COLO668 (cell line): ENCODE measurements around the gene PLPP3.

Source experiments
- DNase-seq: peaks from one replicate; lab custom pipeline; 2025; ENCODE audit not compliant: unreplicated experiment; lab: John Stamatoyannopoulos, UW

The PLPP3 gene

GRCh38 chr1:56548571-56548970 lies 30.8 kb downstream of the PLPP3 start:
- no peak for DNase-seq

- peak; percentile 52 for DNase-seq
Observed at GRCh38 chr1:56547977-56548376, 31.4 kb downstream of the PLPP3 start.

GRCh38 chr1:56547473-56547872 lies 31.9 kb downstream of the PLPP3 start:
- DNase-seq, result no peak

GRCh38 chr1:56545711-56546110 lies 33.7 kb downstream of the PLPP3 start:
- DNase-seq, result no peak

- no peak for DNase-seq
Observed at GRCh38 chr1:56543783-56544612, 35.4 kb downstream of the PLPP3 start.

GRCh38 chr1:56542651-56543050 lies 36.7 kb downstream of the PLPP3 start:
- DNase-seq, result no peak

DNA sequence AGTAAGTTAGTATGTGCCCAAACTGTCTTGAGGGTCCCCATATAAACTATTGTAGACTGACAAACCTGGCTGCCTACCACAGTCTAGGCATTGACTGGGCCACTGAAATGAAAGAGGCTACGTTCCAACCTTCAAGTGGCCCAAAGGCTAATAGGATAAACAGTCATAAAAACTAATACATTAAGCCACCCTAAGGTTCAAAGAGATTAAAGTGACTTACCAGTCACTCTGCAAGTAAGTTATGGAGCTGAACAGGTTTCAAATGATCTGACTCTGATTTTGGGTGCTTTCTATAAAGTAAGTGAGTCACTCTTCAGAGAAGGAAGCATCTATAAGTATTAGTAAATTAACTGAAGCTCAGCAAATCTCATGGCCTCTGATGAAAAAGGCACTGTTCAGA lies 38.0 kb downstream of the PLPP3 start:
- DNase-seq, result no peak

DNA sequence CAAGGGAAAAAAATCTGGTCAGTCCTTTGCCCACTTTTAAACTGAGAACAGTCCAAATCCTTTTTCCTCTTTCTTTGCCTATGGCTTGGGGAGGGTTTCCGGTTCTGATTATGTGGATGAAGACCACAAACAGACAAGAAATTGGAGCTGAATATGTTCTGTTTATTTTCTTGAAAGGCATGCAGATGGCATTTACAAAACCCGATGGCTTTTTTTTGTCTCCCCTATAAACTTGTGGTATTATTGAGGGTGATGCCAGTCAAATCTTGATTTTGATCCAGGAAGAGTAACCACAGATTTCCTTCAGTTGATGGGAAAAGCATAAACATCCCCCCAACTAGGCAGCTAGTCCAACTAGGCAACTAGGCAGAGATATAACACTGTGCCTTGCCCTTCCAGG lies 38.9 kb downstream of the PLPP3 start:
- no peak for DNase-seq

DNA sequence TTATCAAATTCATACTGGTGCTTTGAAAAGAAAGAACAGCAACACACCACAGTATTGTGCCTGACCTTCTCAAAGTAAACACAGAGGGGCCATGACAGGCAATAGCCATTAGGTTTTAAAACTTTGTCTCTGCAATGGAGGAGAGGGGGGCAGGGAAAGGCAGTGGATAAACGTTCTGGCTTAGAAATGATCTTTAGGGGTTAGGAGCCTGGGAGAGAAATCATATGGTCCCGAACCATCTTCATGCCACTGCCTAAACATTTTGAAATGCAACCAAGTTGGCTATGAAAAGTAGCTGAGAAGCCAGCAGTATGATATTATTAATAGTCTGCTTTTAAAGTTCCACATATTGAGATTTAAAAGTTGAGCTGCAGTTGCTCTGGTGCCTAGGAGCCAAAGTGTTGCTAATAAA lies 39.8 kb downstream of the PLPP3 start:
- no peak for DNase-seq

DNA sequence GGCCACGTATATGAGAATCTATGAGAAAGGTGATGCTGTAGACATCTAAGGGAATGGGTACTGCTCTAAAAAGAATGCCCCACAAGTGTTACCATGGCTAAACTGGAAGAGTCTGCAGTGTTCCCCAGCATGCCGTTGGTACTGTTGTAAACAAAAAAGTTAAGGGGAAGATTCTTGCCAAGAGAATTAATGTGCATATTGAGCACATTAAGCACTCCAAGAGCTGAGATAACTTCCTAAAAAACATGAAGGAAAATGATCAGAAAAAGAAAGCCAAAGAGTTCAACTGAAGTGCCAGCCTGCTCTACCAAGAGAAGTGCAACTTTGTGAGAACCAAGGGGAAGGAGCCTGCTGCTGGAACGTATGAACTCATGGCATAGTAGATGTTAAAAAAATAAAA lies 40.8 kb downstream of the PLPP3 start:
- DNase-seq, result no peak

- DNase-seq, result no peak
Observed at GRCh38 chr1:56537660-56538059, 41.7 kb downstream of the PLPP3 start.

GRCh38 chr1:56535939-56536338 lies 43.4 kb downstream of the PLPP3 start:
- DNase-seq, result peak; percentile 76

DNA sequence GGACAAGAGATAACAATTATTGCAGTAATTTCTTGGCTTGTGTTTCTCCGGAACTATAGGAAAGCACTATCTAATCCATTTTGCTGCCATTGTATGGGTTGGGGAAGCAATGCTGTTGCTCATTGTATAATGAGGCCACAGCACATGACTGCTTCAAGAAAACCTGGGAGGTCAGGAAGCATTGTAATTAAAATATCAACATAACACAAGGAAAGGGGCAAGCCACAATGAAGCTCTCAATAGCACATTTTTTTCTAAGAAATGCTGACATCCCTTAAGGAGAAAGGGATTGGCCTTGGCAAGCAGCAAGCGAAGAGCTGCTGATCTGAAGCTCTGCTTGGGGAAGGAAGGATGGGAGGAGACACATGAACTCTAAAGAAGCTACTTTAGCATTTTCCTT lies 44.0 kb downstream of the PLPP3 start:
- DNase-seq, result no peak

- no peak for DNase-seq
Observed at GRCh38 chr1:56534130-56534651, 45.2 kb downstream of the PLPP3 start.

- no peak for DNase-seq
Observed at GRCh38 chr1:56533621-56534020, 45.7 kb downstream of the PLPP3 start.

DNA sequence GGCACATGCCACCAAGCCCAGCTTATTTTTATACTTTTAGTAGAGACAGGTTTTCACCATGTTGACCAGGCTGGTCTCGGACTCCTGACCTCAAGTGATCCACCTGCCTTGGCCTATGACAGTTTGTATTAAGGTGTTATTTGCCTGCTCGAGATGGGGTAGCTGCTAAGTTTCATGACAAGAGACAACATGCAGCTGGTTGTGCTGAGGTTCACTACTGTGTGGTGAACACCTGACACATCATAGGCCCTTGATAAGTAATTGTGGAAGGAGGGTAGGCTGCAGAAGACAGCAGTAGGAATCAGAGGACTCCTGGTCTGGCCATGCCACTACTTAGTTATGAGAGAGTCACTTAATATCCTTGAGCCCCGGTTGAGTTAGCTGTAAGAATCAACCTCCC lies 46.2 kb downstream of the PLPP3 start:
- no peak for DNase-seq

- DNase-seq, result no peak
Observed at GRCh38 chr1:56532350-56532683, 47.0 kb downstream of the PLPP3 start.

DNA sequence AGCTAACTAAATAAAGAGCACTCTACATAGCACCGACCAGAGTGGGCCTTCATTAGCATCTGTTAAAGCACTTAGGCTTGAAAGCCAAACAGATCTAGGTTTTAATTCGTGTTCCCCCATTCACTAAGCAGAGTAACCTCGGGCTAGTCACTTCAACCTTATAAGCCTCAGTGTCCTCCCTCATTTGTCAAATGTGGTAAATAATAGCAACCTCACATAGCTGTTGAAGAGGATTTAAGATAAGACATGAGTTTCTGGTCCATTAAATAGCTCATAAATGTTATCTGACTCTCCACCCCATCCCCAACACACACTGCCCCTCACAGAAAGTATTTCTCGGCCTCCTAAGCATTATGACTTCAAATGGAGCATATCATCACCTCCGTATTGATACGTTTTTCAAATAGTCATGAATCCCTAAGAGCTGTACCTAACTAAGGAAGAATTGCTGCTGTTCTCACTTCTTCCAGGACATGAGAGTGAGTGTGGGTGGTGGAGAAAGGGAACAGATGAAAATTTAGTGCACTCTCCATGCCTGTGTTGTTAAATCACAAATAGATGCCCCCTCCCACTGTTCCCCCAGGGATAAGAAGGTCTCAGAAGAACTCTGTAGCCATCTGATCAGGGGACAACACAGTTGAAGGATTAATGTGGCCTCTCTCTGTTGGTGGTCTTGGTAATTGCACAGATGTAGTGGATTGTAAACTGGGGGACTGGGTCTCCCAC lies 47.6 kb downstream of the PLPP3 start:
- no peak for DNase-seq

- DNase-seq, result no peak
Observed at GRCh38 chr1:56529801-56530200, 49.6 kb downstream of the PLPP3 start.

GRCh38 chr1:56527548-56528302 lies 51.6 kb downstream of the PLPP3 start:
- DNase-seq, result peak; percentile 56

DNA sequence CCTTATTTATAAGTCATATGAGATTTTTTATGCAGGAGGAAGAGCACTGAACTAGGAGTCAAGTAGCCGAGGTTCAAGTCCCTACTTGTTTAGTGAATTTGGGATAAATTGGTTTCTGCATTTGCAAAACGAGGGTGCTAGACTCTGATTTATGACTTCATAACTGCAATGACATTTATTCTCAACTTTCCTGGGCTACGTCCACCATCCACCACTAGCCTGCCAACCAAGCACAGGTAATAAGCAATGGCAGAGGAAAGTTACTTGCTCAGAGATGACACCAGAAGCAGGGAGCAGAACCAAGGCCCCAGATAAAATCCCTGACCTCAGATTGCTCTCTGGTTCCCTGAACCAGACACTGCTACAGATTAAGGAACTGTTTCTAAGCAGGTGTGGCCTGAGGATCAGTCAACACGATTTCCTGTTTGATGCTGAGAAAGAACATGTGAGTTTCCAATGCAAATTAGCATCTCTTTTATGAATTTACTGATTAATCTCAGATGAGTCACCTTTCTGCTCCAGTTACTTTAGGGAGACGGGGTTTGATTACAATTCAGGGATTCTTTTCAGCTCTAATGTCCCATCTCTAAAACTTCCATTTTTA lies 52.7 kb downstream of the PLPP3 start:
- DNase-seq, result peak; percentile 52
